SHP77 treated with DMSO at 0.1 percent for 48 hours (cell line): Measurements from ENCODE around the gene ADAMTS1.

Source experiments
- DNase-seq: peaks from one replicate; lab custom pipeline; 2025; lab: John Stamatoyannopoulos, UW

ADAMTS1 gene

GRCh38 chr21:26844258-26845065 lies 747 bp downstream of the ADAMTS1 start:
- no peak for DNase-seq

DNA sequence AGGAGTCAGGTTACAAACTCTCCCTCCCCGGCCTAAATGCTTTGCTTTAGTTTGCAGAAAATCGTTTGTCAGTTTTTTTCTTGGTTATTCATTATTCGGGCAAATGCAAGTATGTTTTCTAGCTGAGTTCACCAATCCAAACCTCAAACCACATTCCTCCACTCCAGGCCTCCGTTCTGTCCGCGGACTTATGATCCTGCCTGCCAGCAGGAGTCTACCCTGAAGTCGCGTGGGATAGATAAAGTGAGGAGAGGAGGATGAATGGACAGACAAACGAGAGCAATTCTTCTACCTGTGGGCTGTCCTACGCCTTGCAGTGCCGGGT lies 1.3 kb downstream of the ADAMTS1 start:
- no peak for DNase-seq

GRCh38 chr21:26842974-26843932 lies 2.0 kb downstream of the ADAMTS1 start:
- no peak for DNase-seq

GRCh38 chr21:26842300-26842699 lies 2.9 kb downstream of the ADAMTS1 start:
- no peak for DNase-seq

DNA sequence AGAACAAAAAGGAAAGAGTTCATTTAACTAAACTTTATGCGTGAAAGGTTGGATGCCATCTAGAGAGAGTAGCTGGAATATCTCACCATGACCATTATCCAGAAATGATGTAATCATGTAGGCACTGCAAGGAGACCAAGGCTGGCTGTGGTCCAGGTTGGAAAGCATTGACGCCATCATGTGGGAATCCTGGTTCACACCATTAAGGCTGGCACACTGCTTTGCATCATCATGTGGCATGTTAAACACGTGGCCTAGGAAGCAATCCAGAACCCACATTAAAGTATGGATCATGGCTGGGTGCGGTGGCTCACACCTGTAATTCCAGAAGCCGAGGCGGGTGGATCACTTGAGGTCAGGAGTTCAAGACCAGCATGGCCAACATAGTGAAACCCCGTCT lies 4.3 kb downstream of the ADAMTS1 start:
- DNase-seq: no peak

DNA sequence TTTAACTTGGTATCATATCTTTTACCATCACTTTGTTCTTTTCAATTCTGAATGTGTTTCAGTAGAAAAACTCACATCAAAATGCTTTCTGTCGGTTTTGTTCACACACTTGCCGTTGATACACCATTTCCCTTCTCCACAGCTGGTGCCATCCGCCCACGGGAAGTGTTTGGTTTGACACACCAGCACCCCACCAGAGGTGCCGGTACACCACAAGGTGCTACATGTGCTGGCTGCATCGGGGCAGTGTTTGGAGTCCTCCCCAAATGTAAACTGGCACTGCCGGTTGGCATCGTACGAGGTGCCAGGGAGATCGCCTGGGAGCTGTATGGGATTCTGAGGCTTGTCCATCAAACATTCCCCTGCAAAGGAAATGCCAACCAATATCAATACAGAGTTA lies 5.0 kb downstream of the ADAMTS1 start:
- no peak for DNase-seq

DNA sequence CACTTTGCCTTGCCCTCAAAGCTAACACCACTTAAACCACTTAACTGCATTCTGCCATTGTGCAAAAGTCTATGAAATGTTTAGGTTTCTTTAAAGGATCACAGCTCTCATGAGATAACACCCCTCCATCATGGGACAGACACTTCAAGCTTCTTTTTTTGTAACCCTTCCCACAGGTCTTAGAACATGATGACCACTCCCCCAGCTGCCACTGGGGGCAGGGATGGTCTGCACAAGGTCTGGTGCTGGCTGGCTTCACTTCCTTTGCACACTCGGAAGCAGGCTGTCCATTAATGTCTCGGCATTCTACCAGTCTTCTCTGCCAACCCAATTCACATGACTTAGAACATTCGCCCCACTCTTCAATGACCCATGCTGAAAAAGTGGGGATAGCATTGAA lies 7.7 kb downstream of the ADAMTS1 start:
- DNase-seq: no peak

DNA sequence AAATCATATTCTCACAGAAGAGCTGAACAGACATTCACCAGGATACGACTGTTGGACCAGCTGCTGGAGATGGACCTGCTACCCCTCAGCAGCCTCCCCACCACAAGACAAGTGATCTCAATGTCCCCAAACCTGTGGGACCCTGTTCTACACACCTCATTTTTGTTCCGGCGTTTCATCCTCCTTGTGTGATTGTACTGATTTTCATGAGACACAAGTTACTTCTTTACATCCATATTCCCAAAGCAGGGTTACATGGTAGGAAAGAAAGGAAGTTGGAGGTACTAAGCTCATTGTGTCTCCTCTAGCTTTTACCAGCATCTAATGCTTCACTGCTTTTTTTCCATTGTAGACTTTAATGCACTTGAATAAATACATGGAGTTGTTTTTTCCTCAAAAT lies 8.7 kb downstream of the ADAMTS1 start:
- no peak for DNase-seq

GRCh38 chr21:26835714-26836265 lies 9.4 kb downstream of the ADAMTS1 start:
- no peak for DNase-seq

DNA sequence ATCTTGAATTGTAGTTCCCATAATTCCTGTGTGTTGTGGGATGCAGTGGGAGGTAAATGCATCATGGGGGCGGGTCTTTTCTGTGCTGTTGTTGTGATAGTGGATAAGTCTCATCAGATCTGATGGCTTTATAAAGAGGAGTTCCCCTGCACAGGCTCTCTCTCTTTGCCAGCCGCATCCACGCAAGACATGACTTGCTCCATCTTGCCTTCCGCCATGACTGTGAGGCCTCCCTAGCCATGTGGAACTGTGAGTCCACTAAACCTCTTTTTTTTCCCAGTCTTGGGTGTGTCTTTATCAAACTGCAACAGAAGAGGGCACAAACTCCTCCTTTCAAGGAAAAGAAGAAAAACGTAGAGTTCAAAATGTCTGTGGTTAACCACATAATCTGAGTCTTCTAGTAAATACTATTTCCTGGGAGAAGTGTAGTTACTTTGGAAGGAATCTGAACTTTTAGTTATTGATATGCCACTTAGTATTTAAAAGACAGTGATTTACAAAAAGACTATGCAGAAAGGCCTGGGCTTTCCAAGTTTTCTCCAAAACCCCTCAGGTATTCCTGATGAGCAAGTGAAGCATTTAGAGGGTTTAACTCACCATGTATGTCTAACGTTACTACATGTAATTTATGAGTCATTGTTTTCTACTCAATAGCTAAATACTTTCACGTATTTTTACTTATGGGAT lies 10.0 kb downstream of the ADAMTS1 start:
- no peak for DNase-seq

DNA sequence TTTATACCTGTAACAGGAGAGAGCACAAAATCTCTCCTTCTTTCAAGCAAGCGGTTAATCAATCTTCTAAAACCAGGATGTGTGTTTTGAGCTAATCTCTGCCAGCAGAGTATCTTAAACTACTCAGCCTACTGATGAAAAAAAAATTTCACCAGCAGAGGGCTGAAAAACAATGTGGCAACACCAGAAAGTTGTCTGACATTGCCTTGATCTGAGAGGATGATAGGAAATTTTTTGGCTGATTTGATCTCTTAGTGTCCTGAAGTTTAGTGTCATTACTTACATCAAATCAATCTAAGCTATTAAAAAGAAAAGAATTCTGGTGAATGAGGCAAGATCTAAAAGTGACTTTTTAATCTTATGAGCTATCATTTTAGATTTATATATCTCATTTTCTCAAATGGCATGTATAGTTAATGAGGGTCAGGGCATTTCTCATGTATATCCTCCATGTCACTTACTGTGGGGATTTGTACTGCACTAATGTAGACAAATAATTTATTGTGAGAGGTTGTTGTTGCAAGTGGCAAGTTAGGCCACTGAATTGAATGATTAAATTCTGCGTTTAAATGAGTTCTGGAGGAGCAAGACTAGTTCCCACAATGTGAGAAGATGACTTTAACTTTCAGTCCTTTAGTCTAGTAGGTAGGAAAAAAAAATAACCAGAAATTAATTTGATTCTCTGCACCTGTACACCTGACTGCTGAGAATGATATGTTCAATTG lies 10.9 kb downstream of the ADAMTS1 start:
- DNase-seq: no peak

DNA sequence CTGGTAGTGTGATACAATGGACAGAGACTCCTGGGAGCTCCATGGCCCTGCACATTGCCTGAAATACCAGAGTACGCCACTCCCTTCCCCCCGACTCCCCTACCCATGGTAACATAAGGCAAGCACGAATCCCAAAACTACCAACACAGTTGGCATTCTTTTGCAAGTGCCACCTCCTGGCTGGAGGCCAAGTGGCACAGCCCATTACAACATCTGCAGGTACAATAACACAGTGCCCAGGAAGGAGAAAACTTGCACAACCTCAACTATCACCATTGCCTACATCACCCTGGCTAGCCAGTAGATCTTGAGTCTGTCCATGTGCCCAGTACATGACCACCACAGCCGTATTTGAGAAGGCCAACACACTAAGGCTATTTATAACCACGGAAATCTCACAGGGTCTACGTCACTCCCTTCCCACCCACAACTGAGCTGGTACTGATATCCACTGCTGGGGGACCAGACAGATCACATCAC lies 11.7 kb downstream of the ADAMTS1 start:
- DNase-seq: no peak

DNA sequence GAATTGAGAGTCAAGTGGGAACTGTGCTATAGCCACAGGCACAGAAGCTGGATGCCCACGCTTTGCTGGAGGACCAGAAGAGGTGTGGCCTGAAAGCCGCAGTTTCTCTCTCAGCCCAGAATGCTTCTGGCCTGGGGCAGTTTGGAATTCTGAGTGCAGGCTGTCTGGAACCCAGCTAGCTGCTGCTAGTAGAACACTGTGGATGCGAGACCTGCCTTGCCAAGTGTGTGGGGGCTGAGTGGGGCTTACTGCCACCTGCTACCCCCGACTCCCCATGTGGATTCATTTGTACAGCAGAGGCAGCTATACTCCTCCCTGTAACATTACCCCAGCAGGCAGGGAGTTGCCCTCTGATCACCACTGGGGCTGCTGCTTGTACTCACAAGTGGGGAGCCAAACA lies 12.2 kb downstream of the ADAMTS1 start:
- no peak for DNase-seq

- DNase-seq: no peak
These were observed 12.7 kb downstream of the ADAMTS1 start for GRCh38 chr21:26832546-26832945.

- no peak for DNase-seq
These were observed 18.4 kb downstream of the ADAMTS1 start for GRCh38 chr21:26826801-26827200.

DNA sequence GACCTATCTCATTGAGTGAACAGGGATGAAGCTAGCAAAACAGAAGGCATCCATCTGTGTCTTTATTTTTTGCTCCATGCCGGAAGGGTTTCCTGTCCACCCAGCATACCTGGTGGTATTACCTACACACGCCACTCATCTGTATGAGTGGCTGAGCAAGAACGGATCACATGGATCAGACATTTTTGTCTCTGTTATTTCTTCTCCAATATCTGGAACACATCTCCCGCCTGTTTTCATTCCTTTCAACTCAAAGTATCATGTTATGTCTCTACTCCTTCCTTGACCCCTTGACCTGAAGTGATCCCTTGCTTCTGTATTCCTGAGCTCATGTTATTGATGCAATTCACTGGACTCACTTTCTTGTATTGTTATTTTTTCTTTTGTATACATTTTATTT lies 24.7 kb downstream of the ADAMTS1 start:
- no peak for DNase-seq

DNA sequence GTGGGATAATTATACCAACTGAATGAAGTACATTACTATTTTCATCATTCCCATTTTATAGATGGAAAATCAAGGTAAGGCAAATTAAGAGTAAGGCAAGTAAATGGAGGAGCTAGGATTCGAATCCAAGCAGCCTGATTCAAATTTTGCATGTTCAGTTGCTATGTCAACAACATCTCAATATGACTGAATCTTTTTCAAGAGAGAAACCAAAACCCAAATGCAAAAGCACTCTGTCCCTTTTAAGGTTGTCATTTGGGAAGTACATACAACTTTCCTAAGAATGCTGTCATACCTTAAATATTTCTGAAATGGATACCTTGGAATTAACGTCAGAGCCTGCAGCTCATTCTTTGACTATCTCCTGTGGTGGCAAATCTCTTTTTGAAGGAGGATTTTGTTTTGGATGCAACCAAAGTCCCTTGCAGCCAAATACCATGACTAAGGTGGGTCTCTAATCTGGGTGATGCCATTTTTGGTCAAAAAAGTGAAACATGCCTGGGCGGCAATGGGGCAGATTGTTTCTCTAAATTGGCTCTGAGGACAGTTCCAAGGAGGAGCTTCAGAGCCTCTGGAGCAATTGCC lies 25.4 kb downstream of the ADAMTS1 start:
- DNase-seq: no peak

DNA sequence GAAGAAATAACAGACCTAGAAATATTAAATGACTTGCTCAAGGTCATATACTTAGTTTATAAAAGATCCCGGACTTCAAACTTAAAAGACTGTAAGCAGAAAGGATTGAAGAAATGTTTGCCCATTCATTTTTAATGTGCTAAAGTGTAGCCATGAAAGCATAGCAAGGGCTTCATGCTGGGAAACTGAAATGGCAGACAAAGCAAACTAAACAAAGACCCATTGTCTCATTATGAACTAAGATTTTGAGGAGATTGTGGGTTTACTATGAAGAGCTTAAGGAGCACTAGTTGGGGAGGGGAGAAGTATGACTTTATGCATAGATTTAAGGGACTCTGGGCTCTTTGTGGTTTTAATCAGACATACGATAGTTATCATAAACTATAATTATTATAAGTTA lies 26.3 kb downstream of the ADAMTS1 start:
- DNase-seq: no peak

DNA sequence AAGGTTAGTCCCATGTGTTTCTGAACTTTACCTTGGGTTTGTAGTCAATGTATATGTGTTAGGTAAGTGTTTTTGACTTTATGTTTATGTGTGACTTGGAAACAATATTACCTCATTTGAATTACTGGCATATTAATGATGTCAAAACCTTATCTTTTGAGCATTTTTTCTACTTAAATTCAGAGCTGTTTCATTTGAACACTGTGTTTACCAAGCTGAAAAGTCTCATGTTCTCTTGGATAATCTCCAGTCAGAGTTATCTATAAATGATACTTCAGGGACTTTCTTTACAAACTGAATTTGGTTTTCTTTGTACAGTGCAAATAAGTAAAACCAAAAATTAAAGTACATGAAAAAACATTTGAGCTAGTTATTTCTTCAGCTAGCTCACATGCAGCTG lies 30.0 kb downstream of the ADAMTS1 start:
- DNase-seq: no peak

DNA sequence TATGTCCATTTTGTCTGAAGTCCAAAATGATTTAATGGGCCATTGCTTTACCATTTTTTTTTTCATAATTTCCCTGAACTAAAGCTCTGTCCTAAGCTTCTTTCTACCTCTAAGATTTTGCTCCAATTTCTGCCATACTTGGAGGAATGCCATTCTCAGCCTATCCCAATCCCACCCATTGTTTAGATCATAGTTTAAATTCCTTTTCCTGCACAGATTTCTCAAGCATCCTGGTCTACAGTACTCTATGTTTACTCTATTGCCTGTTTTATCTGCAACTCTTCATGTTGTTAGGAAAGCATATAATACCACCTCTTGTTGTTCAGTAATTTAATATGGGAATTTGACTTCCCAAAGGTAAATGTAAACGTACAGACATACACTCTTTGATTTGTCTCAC lies 30.8 kb downstream of the ADAMTS1 start:
- DNase-seq: no peak

DNA sequence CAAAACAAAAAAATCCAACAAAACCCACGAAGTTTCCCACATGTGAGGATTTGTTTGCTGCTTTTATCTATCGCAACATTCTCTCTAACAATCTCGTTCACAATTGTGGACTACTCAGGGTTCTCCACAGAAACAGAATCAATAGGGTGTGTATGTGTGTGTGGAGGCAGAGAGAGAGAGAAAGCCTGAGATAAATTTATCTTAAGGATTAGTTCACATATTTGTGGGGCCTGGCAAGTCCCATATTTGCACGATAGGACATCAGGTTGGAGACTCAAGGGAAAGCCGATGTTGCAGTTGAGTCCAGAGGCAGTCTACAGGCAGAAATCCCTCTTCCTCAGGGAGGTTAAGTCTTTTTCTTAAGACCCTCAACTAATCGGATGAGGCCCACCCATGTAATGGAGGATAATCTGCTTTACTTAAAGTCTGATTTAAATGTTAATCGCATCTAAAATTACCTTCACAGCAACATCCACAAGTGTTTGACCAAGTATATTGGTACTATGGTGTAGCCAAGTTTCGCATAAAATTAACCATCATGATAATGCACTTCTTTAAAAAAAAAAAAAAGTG lies 31.7 kb downstream of the ADAMTS1 start:
- DNase-seq: no peak
